Effector memory CD8-positive, alpha-beta T cell (primary cell): ENCODE measurements around the gene ACP4.
"Not testable (repeated sequence)": the region's sequence is repeated elsewhere in the genome, so short reads cannot be mapped to it uniquely, and the experiment has no call there.

ENCODE experiments used
- ATAC-seq: fragments of 150-1000 bp; cut with Tn5 transposase; replicated peaks from 2 replicates; pipeline ENCODE4 v1.10.0; 2021; ENCODE audit warnings: mild to moderate bottlenecking, moderate library complexity
- DNase-seq, 3 experiments: peaks; one replicate each; pipeline ENCODE4 v3.0.0; 2021
- H3K27ac Mint-ChIP-seq, 2 donors: one replicate each; pipeline ENCODE4 v1.8.0; 2022; ENCODE audit warnings: mild to moderate bottlenecking in 2 of 2, mixed read lengths in 2 of 2, moderate library complexity in 2 of 2
- H3K27me3 Mint-ChIP-seq, 2 donors: one replicate each; pipeline ENCODE4 v1.8.0; 2022; ENCODE audit warnings: mixed read lengths in 2 of 2
- H3K36me3 Mint-ChIP-seq: one replicate; pipeline ENCODE4 v1.8.0; 2022; ENCODE audit warnings: mild to moderate bottlenecking, moderate library complexity, mixed read lengths; ENCODE audit not compliant: insufficient read depth
- H3K4me1 Mint-ChIP-seq, 2 donors: one replicate each; pipeline ENCODE4 v1.8.0; 2022; ENCODE audit warnings: low read depth in 2 of 2, mixed read lengths in 2 of 2
- H3K4me3 Mint-ChIP-seq, 2 donors: one replicate each; pipeline ENCODE4 v1.8.0; 2022; ENCODE audit warnings: mild to moderate bottlenecking in 2 of 2, mixed read lengths in 2 of 2, moderate library complexity in 2 of 2
- H3K9me3 Mint-ChIP-seq, 2 donors: one replicate each; pipeline ENCODE4 v1.8.0; 2022; ENCODE audit warnings: mixed read lengths in 2 of 2

Gene ACP4

DNA sequence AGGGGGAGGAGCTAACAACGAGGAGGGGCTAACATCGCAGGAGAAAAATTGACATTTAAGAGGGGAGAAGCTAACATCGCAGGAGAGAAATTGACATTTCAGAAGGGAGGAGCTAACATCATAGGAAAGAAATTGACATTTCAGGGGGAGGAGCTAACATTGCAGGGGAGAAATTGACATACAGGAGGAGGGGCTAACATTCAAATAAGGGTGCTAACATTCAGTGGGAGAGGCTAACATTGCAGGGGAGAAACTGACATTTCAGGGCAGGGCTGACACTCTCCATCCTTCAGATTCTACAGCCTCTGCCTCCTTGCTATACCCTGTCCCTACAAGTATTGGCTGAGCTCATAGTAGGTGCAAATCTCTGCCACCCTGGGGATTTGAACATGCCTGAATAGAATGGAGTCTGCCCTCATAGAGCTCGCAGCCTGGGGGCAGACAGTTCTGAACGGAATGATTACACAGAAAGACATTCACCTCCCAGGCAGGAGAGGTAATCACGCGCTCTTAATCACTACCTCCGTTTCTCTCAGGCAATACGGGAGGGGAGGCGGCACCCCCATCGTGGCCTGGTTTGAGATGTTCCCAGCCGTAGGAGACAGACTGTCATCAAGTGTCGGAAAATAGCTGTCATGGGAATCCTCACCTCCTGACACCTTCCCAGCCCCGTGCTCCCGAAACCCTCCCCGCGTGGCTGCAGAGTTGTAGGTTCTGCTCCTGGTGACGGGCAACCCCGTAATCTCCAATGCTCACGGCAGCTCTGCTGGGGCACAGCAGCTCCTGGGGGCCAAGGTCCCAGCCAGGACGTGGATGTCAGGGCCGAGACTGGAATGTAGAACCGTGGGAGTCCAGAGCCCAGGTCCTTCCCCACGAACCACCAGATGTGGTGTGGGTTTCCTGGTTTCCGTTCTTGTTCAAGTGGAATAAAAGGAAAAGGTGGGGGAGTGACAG, 10.4 kb upstream of the ACP4 start:
- no peak for ATAC-seq
- no peak for DNase-seq
- Mint-ChIP-seq H3K4me1 (peaks cover 8 to 11% of the 10 kb centered on the region in 2 donors), H3K9me3 (no peaks in the 10 kb centered on the region), H3K27ac (no peak overlapping the region), H3K36me3 (peaks cover 9% of the 10 kb centered on the region), H3K27me3 (peaks cover 74 to 81% of the 10 kb centered on the region in 2 donors), H3K4me3 (no peak overlapping the region)

- ATAC-seq (no peak), DNase-seq (no peak)
- Mint-ChIP-seq H3K36me3 (peaks cover 10% of the 10 kb centered on the region), H3K4me1 (peaks cover 8 to 11% of the 10 kb centered on the region in 2 donors), H3K27me3 (peaks cover 68 to 70% of the 10 kb centered on the region in 2 donors), H3K27ac (no peak overlapping the region), H3K9me3 (no peaks in the 10 kb centered on the region), H3K4me3 (no peak overlapping the region)
Measured at GRCh38 chr19:50780753-50781435, 9.3 kb upstream of the ACP4 start.

DNA sequence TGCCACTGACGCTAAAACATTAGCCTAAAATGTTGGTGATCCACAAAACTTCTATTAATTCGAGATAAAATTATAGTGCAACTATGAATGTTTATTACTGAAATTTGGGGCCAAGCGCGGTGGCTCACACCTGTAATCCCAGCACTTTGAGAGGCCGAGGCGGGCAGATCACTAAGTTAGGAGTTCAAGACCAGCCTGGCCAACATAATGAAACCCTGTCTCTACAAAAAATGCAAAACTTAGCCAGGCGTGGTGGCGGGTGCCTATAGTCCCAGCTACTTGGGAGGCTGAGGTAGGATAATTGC, 6.4 kb upstream of the ACP4 start:
- not testable (repeated sequence) for H3K9me3 Mint-ChIP-seq
- H3K27me3 Mint-ChIP-seq: peaks cover 44 to 45% of the 10 kb centered on the region in 2 donors

GRCh38 chr19:50784710-50785109, 5.5 kb upstream of the ACP4 start:
- Mint-ChIP-seq H3K4me3 (no peak overlapping the region), H3K4me1 (peaks cover 6% of the 10 kb centered on the region in 2 donors), H3K9me3 (no peaks in the 10 kb centered on the region), H3K36me3 (peaks cover 13% of the 10 kb centered on the region), H3K27me3 (peaks cover 35 to 36% of the 10 kb centered on the region in 2 donors), H3K27ac (peak overlapping the region in 1 of 2 donors; percentile 39)
- ATAC-seq (no peak), DNase-seq (no peak)

More for the DNA sequence above, 6.4 kb upstream of the ACP4 start:
- not testable (repeated sequence) for DNase-seq, H3K4me1 Mint-ChIP-seq, ATAC-seq
- Mint-ChIP-seq H3K4me3 (peak overlapping the region in 1 of 2 donors; percentile 21), H3K36me3 (peaks cover 13% of the 10 kb centered on the region), H3K27ac (peak overlapping the region in 1 of 2 donors; percentile 60)

DNA sequence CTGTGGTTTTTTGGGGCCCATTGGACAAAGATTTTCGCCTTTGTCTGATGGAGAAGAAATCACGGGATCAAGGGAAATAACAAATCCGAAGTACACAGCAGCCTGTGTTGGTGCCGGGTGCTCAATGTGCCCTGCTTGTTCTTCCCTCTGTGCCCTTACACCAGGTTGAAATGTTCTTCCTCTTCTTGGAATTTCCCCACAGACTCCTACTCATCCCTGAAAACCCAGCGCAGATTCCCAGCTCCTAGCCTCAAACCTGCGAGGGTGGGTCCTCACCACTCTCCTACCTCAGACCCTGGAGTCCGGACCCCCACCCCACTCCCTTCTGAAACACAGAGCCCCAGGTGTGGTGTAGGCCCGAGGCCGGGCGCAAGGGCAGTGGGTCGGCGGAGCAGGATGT, 4.9 kb upstream of the ACP4 start:
- H3K36me3 Mint-ChIP-seq: peaks cover 13% of the 10 kb centered on the region
- no peak for DNase-seq
- H3K27ac Mint-ChIP-seq: no peak overlapping the region
- H3K9me3 Mint-ChIP-seq: no peaks in the 10 kb centered on the region
- peaks cover 29 to 30% of the 10 kb centered on the region in 2 donors for H3K27me3 Mint-ChIP-seq
- peaks cover 6% of the 10 kb centered on the region in 2 donors for H3K4me1 Mint-ChIP-seq
- H3K4me3 Mint-ChIP-seq: no peak overlapping the region
- ATAC-seq: no peak

DNA sequence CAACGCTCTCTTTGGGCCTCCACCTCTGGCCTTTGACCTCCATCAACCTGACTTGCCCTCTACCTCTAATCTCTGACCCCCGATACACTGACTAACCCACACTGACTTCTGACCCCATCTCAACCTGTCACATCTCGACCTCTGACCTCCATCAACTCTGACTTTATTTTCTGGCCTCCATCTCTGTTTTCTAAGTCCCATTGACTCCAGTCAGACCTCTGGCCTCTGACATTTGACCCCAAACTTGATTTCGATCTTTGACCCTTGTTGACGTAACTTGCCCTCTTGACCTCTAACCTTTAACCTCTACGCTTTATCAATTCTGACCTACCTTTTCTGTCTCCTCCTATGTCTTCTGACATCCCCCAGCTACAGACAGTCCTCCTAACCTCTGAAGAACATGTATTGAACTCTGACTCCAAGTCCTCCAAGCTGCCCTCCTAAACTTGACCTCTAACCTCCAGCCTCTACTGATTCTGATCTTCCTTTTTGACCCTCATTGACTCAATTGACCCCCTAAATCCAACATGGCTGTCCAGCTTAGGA, 780 bp downstream of the ACP4 start:
- ATAC-seq: no peak

GRCh38 chr19:50791594-50792271, 1.5 kb downstream of the ACP4 start:
- DNase-seq (no peak), ATAC-seq (no peak)
- H3K27ac Mint-ChIP-seq: no peak overlapping the region
- H3K4me1 Mint-ChIP-seq: peaks cover 3 to 4% of the 10 kb centered on the region in 2 donors
- peaks cover 15% of the 10 kb centered on the region for H3K36me3 Mint-ChIP-seq
- H3K4me3 Mint-ChIP-seq: no peak overlapping the region
- H3K9me3 Mint-ChIP-seq: no peaks in the 10 kb centered on the region
- no peaks in the 10 kb centered on the region for H3K27me3 Mint-ChIP-seq

More for the DNA sequence above, 780 bp downstream of the ACP4 start:
- Mint-ChIP-seq H3K9me3 (no peaks in the 10 kb centered on the region), H3K4me1 (peaks cover 3 to 4% of the 10 kb centered on the region in 2 donors), H3K36me3 (peaks cover 11% of the 10 kb centered on the region), H3K27ac (no peak overlapping the region), H3K27me3 (no peaks in the 10 kb centered on the region), H3K4me3 (no peak overlapping the region)
- no peak for DNase-seq

DNA sequence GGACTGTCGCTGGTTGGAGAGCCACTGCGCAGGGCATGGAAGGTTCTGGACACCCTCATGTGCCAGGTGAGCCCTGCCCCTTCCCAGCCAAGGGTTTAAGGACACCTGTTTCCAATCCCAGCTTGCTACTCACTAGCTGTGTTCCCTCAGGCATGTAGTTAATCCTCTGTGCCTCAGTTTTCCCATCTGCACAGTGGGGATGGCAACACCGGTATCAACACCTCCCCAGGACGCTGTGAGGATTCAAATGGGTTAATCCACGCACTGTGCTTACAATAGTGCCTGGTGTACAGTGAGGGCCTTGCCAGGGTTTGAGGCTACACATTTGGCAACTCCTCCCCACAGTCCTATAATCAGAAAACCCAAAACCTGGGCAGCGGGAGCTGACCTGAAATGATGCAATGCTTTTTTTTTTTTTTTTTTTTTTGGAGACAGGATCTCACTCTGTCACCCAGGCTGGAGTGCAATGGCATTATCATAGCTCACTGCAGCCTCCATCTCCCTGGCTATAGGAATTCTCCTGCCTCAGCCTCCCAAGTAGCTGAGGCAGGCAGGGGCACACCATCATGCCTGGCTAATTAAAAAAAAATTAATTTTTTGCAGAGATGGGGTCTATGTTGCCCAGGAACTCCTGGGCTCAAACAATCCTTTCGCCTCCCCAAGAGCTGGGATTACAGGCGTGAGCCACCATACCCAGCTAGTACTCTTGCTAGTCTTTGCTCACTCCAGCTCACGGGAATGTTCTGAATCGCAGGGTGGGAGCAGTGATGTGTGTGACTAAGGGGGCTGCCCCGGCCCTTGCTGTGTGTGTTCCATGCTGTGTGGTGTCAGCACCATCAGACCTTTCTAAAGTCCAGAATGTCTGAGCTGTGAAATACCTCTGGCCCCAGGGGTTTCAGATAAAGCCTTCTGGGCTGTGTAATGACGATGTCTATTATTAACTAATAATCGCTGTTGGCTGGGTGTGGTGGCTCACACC, 2.3 kb downstream of the ACP4 start:
- no peaks in the 10 kb centered on the region for H3K9me3 Mint-ChIP-seq
- no peak overlapping the region for H3K4me3 Mint-ChIP-seq
- H3K27me3 Mint-ChIP-seq: no peaks in the 10 kb centered on the region
- H3K36me3 Mint-ChIP-seq: peaks cover 22% of the 10 kb centered on the region
- no peak for ATAC-seq
- peaks cover 3 to 4% of the 10 kb centered on the region in 2 donors for H3K4me1 Mint-ChIP-seq
- no peak for DNase-seq
- H3K27ac Mint-ChIP-seq: peak overlapping the region in 1 of 2 donors; percentile 41

GRCh38 chr19:50793558-50794065, 3.4 kb downstream of the ACP4 start:
- ATAC-seq: no peak
- peak overlapping the region in 1 of 2 donors; percentile 67 for H3K27ac Mint-ChIP-seq
- peaks cover 25% of the 10 kb centered on the region for H3K36me3 Mint-ChIP-seq
- peaks cover 3 to 4% of the 10 kb centered on the region in 2 donors for H3K4me1 Mint-ChIP-seq
- H3K27me3 Mint-ChIP-seq: no peaks in the 10 kb centered on the region
- H3K4me3 Mint-ChIP-seq: no peak overlapping the region
- no peak for DNase-seq
- no peaks in the 10 kb centered on the region for H3K9me3 Mint-ChIP-seq

GRCh38 chr19:50794074-50794875, 4.1 kb downstream of the ACP4 start:
- Mint-ChIP-seq H3K9me3 (no peaks in the 10 kb centered on the region), H3K36me3 (peaks cover 28% of the 10 kb centered on the region), H3K27me3 (no peaks in the 10 kb centered on the region), H3K4me1 (peaks cover 3 to 4% of the 10 kb centered on the region in 2 donors), H3K27ac (peak overlapping the region in 1 of 2 donors; percentile 67), H3K4me3 (no peak overlapping the region)
- DNase-seq (no peak), ATAC-seq (peak; percentile 54)

DNA sequence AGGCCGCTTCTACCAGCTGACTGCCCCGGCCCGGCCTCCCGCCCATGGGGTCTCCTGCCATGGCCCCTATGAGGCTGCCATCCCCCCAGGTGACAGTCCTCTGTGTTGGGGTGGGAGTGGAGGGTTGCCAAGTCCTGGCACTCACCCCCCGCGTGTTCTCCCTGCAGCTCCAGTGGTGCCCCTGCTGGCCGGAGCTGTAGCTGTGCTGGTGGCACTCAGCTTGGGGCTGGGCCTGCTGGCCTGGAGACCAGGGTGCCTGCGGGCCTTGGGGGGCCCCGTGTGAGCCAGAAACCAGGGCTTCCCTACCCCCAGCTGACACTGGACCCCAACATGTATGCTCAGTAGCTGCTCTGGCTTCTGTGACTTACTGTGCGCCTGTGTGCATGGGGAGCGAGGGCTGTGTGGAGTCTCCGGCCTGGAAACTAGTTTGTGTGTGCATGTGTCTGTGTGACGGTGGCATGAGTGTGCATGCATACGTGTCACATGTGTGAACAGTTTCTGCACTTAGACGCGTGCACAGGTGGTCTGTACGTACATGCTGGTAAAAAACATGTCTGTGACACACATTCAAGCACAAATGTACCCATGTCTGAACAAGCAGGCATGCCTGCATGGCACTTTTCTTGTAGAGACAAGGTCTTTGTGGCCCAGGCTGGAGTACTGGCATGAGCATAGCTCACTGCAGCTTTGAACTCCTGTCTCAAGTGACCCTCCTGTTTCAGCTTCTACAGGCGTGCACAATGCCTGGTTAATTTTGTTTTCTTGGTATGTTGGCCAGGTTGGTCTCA, 4.9 kb downstream of the ACP4 start:
- Mint-ChIP-seq H3K27me3 (no peaks in the 10 kb centered on the region), H3K36me3 (peaks cover 35% of the 10 kb centered on the region), H3K9me3 (no peaks in the 10 kb centered on the region), H3K4me3 (no peak overlapping the region), H3K27ac (peak overlapping the region; percentile 38 to 67), H3K4me1 (peaks cover 3 to 4% of the 10 kb centered on the region in 2 donors)
- ATAC-seq (no peak), DNase-seq (no peak)
